Eye (tissue), 1 donor: Measurements from ENCODE around the gene DOCK8.
A peak's percentile ranks its signal among the peaks of the same experiment; 100 is the strongest.

Source experiments
- DNase-seq: peaks from one replicate; pipeline ENCODE4 v3.0.0-alpha.2; 2015

The DOCK8 gene

DNA sequence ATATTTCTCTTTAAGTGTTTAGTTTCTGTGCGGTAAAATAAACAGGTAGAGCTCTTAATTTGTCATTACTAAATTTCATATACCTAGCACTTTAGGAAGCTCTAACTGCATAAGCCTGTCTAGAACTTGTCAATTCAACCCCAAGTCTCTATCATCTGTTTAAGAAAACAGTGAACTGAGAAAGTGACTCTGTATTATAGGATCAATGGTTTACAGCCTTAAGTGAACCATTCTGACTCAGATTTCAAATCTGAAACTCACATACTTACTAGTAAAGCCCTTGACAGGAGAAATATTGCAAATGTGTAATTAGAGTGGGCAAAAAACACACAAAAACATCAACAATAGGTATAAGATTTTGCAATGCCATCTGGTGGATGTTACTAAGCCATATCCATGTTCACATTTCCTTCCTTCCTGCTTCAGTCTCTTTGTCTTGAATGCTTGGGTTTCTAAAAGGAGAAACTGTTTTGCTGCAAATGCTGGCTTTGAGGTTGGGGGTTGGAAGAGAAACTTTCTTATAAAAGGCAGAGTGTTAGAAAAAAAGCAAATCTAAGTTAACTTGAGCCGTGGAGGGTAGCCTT is 101.8 kb downstream of the DOCK8 start:
- DNase-seq = no peak

DNA sequence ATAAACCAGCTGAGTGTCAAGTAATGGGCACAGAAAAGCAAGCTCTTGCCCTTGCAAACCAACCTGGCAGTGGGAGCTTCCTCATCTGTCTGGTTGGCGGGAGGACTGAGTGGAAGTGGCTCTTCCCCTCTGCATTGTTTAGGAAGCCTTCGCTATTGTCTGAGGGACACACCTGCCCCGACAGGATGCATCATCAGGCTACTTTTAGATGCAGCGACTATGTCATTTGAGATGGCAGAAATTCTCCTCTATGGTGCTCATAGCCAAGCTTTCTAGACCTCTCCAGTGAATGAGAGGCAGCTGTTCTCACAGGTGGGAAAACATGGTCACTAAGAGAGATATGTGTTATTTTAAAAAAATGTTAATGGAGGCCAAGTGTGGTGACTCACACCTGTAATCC is 104.0 kb downstream of the DOCK8 start:
- DNase-seq = no peak

DNA sequence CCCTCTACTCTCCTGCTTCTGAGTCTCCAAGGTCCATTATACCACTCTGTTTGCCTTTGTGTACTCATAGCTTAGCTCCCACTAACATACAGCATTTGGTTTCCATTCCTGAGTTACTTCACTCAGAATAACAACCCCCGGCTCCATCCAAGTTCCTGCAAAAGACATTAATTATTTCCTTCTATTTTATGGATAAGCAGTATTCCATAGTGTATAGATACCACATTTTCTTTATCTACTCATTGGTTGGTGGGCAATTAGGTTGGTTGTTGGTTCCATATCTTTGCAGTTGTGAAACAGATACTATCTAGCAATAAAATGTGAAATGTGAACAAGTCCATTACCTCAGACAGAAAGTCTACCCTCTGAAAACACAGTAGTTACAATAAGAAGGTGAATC is 110.3 kb downstream of the DOCK8 start:
- no peak for DNase-seq

DNA sequence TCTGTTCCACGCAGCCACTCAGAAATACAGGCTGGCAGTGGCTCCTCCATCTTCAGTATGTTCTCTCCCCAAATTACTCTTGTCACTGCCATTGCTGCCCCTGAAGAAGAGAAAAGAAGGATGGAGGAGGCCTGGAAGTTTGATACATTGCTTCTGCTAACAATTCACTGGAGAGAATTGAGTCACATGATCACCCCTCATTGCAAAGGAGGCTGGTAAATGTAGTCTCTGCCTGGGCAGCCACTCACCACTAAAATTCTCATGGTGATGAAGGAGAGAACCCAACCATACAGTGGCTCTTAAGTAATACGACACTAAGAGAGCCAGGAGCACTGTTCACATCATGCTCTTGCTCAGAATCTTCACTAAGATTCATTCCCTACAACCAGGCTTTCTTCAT is 112.0 kb downstream of the DOCK8 start:
- DNase-seq = no peak

DNA sequence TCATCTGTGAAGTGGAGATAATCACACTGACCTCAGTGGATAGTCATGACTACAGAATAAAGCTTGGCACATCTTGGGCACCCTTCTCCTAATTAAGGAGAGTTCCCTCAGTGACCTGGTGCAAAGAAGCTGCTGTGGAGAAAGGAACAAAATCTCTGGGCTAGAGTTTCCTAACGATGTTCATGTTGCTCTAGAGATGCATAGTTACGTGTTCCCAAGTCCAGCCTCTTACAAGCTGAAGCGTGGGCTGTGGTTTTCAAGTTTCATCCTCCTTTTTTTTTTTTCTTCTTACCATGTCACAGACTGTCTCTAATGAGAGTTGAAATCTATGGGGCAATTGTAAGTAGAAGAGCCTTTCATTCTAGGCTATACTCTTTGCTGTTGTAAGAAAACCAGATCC is 113.8 kb downstream of the DOCK8 start:
- DNase-seq = no peak

DNA sequence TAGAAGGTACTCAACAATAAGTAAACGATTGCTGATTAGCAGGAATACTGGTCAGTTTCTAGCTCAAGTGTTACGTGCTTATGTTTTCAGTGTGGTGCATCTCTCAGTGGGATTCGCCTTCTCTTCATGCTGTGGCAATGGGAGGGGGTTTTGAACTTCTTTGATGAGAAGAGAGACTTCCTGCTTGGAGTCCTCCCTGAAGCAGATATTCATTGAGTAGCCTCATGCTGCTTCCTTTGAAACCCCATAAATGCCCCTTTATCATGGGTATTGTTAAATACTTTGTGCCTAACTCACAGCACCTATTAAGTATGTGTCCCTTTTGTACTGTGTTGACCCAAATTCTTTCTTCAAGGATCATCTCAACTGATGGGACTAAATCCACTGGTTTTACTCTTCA is 116.5 kb downstream of the DOCK8 start:
- no peak for DNase-seq

DNA sequence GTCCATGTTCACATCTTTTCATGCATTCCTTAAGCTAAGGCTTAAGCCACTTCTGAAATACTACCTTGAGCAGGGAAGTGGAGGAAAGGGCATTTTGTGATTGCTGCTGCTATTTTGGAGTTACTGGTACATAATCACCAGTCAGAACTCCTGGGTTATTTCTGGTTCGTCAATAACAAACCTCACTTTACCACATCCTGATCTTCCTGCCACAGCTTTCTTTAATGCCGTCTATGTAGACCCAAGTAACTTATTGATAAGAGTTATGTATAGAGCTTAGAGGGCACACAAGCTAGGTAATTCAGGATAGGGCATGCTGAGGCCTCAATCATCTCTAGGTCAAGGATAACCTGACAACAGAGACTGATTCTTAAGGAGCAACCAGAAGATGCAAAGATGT is 120.7 kb downstream of the DOCK8 start:
- no peak for DNase-seq

DNA sequence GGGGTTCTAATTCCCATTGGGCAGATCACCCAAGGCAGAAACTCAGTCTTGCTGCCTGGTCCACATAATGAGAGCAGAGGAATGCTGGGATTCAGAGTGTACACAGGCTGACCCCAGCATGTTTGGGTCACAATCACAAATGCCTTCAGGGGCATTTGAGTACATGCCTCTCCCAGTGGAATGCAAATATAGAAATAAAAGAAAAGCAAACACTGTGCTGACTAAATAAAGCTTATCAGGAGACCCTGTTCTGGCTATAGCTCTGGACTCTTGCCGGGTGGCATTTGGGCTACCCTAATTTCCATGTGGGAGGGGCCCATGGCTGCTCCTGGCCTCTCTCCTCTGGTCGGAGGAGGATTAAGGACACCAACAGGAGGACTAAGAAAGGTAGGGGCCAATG is 121.4 kb downstream of the DOCK8 start:
- DNase-seq = no peak

DNA sequence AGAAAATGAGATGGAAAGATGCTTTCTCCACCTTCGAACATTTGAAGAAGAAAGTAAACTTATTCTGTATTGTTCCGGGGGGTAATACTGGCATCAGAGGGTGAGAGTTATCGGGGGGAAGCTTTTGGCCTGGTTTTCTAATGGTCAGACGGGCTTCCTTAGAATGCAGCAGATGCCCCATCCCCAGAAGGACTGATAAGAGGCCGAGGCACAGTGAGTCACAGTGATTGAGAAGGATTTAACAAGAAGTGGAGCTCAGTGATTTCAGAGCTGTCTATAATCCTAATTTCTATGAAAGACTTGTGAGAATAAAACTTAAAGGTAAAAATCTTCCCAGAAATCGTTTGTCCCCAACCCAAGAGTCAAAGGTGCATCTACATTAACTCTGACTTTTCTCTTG is 123.9 kb downstream of the DOCK8 start:
- DNase-seq = no peak

DNA sequence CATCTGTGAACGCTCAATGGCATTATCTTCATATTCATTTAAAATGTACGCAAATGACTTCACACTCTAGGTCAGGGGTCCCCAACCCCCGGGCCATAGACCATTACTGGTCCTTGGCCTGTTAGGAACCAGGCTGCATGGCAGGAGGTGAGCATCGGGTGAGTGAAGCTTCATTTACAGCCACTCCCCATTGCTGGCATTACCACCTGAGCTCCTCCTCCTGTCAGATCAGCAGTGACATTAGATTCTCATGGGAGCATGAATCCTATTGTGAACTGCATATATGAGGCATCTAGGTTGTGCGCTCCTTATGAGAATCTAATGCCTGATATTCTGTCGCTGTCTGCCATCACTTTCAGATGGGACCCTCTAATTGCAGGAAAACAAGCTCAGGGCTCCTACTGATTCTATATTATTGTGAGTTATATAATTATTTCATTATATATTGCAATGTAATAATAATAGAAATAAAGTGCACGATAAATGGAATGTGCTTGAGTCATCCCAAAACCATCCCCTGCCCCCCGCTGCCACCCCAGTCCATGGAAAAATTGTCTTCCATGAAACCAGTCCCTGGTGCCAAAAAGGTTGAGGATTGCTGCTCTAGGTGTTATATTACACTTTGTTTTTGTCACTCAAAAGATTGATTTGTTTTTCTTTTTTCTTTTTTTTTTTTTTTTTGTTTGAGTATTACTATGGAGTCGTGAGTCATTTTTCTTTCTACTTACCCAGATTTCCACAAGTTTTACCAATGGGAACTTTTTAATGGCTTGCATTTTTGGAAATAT is 127.2 kb downstream of the DOCK8 start:
- DNase-seq = no peak

DNA sequence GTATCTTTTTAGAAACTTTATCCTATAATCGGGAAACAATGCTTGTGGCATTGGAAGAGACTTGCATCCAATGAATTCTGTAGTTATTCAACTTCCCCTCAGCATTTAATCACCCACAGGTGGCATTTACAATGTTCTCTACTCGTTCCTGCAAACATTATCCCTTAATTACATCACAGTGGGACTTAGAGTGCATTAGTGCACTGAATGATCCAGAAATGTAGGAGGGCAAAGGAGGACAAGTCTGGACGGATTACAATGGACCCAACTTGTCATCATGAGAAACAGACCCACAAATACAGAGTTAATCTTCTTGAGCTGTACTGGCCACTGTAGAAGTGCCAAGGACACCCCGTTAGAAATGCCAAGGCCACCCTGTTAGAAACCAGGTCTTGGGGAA is 129.1 kb downstream of the DOCK8 start:
- no peak for DNase-seq

DNA sequence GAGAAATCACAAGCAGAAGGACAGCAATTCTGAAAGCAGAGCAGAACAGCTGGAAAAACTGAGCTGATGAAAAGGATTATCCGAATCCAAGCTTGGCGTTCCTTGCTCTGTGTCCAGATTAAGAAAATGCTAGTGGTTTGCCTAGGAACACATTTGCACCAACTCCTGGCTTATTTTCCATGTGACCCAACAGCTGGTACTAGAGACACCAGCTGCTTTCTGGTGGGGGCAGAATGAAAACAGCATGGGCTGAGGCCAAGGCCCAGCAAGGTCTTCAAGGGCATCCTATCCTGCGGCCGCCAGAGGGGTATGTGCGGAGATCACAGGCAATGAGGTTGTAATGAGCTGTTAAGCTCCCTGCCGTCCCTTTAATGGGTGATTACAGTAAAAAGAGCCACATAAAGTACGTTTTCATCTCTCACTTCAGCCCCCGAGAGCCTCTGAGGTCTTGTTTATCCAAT is 131.5 kb downstream of the DOCK8 start:
- peak; percentile 63 for DNase-seq

DNA sequence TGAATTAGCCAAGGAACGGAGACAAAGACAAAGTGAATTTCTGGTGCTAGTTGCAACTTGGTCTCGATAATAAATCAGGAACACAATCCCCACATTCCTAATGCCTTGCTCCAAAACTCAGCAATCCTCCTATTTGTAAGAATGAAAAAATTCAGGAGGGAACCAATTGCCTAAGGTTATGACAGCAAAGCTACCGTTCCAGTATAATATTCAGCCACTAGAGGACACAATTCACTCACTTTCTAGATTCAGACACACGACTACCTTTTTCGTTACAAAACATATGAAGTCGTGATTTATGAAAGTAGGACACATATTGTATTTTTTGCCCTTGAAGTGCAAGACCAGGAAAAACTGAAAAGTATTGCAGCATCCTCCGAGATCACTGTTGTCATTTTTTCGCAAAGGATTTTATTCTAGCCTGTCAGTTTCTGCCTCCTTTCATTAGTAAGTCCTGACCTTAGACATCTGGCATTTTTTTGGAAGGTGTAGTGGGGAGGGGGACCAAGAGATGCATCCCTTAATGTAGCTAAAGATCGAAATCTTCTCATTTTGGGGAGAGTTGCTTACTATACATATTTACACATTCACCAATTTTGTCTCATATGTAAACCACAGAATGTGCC is 133.1 kb downstream of the DOCK8 start:
- peak; percentile 71 for DNase-seq

DNA sequence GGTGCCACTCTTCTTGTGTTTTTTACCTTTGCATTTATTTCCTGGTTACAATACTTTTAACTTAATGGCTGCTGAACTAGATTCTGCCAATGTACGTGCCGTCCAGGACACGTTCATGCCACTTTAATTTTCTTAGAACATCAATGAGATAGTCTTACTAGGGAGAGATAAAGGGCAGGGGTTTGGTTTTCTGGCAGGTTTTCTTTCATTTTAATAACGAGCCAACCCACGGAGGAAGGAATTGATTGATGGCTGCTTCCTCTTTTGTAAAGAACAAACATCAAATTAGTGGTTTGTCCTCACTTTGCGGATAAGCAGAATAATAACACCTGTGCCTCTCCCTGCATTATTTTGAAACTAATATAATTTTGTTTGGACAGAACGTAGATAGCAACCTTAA is 135.7 kb downstream of the DOCK8 start:
- DNase-seq = no peak

DNA sequence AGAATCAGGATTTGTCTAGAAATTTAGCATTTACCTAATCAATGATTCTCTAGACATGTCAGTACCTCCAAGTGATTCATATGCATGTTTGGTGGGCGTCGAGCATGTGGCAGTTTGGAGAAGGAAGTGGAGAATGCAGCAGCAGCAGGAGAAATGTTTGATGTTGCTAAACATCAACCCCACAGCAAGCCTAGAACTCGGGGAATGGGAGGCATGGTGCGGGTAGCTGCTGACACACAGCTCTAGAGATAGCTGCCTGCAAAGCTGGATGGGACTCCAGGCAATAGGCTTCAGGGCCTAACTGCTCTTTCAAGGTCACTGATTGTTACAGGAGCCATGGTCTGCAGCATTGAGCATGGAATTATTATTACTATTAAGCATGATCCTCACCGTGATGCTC is 137.3 kb downstream of the DOCK8 start:
- no peak for DNase-seq

DNA sequence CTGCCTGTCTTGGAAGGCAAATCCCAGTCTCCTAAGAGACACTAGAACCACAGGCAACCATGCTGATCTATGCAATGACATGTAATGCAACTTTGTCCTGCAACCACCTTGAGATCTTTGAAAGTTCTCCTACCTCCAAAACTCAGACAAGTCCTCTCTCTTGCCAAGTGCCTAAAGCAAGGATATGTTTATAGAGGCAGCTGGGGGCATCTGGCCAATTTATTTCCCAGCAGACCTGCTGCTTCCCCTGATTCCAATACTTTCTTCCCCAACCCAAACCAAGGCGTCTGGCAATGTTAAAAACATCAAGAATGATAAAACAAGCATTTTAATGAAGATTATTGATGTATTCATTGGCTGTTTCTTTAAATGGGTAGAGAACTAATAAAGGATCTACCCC is 138.4 kb downstream of the DOCK8 start:
- DNase-seq = no peak

DNA sequence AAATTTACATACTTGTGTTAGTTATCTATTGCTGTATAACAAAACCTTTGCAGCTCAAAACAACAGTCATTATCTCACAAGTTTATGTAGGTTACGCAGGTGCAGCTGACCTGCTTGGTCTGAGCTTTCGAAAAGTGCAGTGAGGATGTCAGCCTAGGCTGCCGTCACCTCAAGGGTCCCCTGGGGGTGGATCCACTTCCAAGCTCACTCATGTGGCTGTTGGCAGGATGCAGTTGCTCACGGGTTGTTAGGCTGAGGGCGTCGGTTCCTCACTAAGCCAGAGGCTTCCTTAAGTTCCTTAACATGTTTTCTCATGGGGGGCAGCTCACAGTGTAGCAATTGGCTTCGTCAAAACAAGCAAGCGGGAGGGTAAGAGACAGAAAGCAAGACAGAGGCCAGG is 139.8 kb downstream of the DOCK8 start:
- no peak for DNase-seq

DNA sequence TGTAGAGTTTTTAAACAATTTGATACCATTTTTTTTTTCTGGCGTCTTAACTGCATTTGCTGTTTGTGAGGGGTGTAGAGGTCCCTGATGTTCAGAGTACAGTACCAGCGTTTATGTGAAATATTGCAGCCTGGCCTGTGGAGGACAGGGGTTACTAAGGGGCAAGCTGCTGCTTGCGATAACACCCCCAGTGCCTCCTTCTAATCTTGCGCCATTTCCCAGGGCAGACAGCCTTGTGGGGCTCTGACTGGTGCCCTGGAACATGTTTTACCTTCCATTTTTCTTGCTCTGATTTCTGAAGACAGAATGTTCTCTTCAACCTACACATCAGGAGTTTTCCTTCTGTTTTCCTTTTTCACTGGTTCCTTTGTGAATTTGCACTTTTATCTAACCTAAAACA is 142.9 kb downstream of the DOCK8 start:
- DNase-seq = no peak

DNA sequence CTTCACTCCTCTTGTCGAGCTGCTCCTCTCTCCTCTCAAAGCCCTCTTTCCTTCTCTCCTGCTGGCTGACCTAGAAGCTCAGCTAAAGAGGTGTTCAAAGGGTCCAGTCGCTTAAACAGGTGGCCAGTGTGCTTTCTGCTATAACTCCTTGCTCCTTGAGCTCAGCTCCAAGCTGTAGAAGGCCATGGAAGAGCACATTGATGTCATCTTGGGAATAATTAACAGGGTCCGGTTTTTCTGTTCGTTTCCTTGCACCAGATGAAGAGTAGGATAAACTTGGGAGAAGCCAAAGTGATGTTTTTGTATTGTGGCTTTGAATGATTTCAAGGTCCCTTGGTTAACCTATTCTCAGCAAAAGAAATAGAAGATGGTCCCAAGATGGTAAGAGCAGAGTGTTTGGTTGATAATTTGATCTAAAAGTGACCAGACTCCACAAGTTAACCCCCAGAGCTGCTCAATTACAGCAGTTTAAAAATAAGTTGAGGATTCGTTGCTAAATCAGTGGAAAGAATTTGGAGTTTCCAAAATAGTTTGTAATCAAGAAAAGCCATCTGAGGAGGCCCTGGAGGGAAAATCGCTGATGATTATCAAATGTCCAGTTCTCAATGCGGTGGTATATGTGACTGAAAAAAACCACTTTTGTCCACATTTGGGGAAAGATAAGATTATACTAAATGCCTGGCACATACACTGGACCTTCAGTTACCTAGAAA is 148.1 kb downstream of the DOCK8 start:
- no peak for DNase-seq

DNA sequence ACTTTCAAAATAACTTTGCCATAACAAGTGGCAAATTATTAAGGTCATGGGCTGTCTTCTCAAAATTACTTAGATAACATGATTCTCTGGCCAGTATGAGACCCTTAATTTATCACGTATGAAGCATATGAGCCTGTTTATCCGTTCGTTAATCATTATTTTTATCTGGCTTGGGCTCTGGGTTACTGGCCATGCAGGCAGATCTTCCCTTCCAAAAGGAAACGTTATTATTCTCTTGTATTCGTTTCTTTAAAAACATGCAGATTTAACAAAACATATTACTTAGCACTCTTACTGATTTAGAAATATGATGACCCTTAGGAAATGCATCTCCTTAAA is 148.6 kb downstream of the DOCK8 start:
- no peak for DNase-seq

DNA sequence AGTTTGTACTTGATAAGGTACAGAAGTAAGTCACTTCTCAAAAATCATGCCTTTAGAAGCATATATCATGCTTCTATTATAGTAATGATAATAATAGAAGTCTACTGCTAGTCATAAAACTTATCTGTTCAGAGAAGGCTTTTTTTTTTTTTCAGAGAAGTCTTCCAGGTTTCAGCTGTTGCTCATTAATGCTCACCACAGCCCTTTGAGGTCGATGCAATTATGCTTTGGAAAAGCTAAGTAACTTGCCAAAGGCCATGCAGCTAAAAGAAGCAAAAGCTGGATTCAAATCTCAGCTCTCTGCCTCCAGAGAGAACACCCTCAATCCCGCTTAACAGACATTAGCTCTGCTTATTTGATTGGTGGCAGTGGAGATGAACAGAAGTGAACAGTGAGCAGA is 150.8 kb downstream of the DOCK8 start:
- DNase-seq = no peak

DNA sequence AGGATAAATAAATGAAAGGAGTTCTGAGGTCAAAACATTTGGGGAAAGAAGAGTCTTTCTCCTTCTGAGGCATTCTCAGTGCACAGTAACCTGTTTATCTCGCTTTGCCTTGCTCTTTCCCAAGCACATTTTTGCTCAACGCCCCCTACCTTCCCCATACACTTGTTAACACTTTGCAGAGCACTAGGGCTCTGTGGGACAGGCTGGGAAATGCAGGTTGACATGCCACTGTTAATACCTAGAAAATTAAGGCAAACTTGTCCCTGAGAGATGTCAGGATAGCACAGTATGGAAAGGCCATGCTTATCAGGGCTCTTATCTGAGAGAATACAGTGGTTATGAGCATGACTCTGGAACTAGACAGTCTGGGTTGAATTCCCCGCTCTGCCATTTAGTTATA is 152.0 kb downstream of the DOCK8 start:
- DNase-seq = no peak

DNA sequence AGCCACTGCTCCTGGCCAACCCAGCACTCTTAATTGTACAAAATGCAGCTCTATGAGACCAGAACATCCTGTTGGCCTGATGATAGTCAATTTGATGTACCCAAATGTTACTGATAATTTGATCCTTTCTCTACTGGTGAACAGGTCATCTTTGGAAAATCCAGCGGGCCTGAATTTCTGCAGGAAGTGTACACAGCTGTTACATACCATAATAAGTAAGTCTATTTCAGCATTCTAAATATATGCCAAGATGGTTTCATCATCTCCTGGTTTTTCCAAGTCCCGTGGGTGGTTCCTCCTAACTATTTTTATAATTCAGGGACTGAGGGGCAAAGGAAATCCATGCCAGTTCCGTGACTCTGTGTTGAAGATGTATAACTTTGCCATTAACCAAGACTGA is 155.4 kb downstream of the DOCK8 start:
- no peak for DNase-seq

DNA sequence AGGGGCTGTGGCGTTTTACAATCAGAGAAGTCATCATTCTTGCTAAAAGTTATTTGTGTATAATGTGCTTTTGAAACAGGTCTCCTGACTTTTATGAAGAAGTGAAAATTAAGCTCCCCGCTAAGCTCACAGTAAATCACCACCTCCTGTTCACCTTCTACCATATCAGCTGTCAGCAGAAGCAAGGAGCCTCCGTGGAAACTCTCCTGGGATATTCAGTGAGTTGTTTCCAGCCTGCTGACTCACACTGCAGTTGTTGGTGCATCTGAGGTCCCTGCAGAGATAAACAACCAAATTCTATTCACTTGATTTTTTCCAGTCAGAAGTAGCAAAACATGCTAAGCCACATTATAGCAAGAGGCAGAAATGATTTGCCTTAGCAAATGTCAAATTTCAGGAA is 156.7 kb downstream of the DOCK8 start:
- peak; percentile 10 for DNase-seq
